Measurements from ENCODE around the gene TMEM107.

The TMEM107 gene

DNA sequence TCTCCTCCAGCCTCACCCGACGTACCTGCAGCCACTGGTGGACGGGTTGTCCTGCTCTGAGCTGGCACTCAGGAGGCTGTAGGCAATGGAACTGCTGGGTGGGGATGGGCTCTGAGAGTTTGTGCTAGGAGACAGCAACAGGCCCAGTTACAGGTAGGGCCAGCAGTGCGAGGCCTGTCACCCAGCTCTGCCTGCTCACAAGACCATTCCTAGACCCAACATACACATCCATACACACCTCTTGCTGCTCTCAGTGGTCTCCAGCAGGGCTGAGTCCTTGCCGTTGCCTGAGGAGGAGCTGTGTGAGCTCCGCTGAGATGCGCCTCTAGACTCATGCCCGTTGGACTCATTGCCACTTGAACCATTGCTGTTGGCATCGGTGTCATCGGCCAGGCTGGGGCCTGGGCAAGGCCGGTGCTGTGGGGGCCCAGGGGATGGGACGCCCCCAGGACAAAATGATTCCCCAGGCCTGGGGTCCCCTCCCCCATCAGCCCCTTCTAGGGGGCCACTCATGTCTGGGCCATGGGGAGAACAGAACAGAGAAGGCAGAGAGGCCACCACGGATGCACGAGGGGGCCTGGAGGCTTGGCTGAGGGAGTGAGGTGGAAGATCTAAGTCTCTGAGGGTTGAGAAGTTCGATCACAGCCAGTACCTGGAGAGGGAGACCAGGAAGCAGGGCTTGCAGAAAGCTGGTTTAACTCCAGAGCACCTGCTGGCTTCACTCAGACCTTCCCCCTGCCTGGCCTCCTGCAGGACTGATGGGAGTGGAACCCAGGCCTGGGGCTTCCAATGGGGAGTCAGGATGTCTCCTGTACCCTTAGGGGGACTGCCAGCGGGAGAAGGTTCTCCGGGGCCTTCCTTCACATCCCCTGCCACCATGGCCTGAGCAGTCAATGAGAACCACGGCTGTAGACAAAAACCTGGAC, 25.7 kb downstream of the TMEM107 start:
- DNase-seq (ENCODE audit: low read depth in 2 of 2), result no peak

DNA sequence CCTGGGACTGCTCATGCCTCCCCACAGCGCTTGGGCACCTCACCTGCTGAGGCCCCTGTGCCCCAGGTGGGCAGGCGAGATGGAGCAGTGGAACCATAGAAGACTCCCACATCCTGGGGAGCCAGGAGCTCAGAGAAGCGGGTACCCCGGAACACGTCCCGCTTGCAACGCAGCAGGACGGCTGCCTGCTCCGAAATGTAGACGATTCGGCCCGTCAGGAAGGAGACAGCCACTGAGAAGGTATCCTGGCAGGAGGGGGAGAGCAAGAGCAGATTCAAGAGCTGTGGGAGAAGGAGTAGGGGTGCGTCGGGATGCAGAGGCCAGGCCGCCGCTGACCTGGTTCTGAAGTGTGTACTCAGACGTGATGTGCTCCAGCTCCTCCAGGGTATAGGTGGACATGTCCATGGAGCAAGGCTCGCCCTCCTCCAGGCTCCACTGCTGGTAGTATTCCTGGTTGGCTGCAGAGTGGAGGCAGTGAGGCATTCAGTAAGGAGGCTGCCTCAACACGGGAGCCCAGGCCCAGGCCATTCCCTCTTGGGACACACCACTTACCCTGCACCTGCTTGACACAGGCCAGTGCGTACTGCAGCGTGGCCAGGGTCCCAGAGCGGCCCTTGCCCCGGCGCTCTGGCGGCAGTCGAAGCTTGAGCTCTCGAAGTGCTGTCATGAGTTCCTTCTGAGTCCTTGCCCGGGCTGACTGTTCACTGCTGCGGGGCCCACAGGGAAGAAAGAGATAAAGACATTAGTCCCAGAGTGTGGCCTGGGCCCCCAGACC, 26.6 kb downstream of the TMEM107 start:
- no peak for DNase-seq (ENCODE audit: low read depth in 2 of 2)

DNA sequence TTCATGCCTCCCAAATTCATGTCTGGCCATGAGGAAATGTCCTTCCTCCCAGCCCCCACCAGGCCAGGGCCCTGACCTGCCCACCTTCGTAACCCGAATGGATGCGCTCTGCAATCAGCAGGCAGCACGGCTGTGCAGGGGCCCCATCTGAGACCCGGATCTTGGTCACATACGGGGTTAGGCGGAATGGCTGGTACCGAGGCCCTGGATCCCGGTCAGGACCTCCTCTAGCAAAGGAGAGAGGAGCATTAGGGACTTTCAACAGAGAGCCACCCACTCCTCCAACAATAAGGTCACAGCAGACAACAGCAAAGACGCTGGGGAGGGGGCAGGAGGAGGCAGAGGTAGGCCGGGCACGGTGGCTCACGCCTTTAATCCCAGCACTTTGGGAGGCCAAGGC, 27.6 kb downstream of the TMEM107 start:
- no peak for DNase-seq (ENCODE audit: low read depth in 2 of 2)

DNA sequence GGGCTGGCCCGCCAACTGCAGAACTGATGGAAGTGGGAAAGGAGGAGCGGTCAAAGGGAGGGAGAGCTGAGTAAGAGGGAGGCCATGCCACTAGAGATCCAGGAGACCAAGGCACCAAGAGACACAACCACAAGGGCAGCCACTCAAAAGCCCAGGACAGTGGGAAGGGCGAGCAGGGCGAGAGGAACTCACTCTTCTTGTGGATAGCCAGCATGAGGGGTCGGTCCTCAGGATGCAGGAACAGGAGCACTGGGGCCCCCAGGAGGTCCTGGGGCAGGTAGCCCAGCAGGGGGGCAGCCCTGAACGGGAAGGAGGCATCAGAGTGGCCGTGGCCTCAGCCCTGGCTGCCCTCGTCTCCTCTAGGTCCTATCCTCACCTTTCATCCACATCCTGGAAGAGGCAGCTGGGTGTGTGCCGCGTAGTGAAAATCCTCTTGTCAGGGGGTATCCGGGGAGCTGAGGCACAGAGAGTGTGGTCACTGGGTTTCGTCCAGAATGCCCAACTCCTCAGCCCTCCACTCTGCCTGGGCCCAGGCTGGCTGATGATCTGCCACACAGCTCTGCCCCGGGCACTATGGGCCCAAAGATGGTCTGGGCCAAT, 28.3 kb downstream of the TMEM107 start:
- DNase-seq (ENCODE audit: low read depth in 2 of 2), result no peak

DNA sequence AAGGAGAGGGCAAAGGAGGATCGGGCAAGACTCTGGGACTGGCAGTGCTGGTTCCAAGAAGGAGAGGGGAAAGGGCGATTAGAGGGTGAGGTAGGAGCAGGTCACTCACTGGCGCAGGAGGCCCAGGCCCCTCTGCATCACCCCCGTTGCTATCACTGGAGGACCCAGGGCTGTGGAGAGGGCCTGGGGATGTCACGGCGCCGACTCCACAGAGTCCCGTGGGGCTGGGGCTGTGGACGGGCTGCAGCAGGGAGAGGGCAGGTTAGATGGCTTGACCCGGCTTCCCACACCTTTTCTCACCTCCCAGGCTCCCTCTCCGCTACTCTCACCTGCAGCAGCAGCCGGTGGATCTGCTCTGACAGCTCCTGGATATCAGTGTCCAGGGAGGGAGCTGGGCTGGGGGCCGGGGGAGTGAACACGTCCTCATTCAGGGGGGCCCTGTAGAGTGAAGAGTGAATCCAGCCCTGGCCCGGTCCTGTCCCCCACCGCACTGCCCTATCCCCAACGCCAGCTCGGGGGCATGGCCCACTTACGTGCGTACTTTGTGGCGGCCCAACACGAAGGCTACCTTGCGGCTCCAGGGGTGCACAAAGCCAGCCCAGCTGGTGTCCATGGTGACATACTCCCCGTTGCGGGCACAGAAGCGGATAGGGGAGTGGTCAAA, 28.9 kb downstream of the TMEM107 start:
- DNase-seq (ENCODE audit: low read depth in 2 of 2), result no peak

DNA sequence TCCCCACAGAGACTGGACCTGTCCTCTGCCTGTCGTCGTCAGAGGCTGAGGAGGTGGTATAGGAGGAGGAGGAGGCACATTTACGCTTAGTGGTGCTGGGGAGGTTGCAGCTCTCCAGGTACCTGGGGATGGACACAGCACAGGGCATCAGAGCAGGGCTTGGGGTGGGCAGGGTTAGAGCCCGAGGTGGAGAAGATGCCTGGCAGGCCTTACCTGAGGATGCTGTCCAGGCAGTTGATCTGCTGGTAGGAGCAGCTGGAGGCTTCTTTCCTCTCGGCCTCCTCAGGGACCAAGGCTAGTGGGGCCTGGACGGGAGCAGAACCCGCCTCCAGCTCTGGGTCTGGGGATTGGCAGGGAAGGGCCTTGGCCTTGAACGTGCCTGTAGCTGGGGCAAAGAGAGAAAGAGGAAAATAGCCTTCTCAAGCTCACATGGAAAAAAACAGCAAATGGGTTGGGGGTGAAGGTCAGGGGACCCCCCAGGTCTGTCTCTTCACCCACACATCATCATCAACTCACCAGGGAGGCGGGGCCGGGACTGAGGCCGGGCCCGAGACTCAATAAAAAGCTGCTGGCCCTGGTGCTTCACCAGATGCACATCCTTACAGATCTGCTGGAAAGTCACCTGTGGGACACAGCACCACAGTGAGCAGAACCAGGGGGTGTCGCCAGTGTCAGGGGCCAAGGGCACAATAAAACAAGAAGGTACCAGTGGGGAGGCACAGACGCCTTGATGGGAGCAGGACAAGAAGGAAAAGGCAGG, 29.6 kb downstream of the TMEM107 start:
- no peak for DNase-seq (ENCODE audit: low read depth in 2 of 2)

DNA sequence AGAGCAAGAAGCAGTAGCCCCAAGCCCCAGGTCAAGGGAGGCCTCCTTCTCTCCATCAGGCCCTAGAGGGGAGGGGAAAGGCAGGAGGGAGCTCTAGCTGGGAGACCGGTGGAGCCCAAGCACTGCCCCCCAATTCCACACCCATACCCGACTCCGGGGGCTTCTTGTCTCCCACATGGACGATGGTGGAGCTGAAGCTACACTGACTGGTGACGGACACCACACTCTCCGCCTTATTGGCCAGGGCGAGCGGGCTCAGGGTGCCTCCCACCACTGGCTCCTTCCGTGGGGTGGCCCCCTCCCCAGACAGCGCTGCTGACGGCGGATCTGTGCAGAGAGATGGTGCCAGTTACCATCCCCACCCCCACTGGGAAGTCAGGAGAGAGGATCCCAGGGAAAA, 30.4 kb downstream of the TMEM107 start:
- DNase-seq (ENCODE audit: low read depth in 2 of 2), result no peak

DNA sequence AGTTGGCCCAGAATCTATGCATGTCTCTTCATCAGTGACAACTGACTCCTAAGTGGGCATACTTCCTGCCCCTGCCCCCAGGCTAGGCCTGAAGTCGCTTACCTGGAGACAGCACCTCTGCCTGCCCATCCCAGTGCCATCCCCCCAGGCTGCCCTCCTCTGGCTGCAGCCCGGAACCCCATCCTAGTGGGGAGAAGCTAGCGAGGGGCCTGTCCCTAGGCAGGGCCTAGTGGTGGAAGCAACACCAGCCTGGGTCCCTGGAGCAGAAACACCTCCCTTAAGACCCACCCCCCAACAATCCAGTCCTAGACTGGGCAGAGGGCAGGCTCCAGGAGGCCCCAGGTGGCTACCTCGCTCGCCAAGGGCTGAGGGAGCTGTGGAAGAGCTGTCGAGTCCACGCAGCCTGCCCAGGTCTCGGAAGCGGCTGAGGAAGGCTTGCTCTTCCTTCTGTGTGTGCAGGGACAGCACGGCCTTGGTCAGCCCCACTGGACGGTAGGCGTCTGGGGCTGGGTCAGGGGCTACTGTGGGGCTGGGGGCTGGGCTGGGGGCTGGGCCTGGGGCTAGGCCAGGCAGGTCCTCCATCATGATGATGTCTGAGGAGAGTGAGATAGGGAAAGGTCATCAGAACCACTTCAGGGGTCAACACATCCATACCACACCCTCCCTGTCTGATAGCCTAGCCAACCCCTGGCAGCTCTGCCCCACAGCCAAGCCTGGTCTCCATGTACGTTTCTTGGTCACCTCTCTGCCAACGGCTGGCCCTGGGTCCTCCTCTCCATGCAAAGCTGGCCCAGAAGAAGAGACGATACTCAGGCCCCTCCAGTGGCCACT, 31.6 kb downstream of the TMEM107 start:
- DNase-seq (ENCODE audit: low read depth in 2 of 2), result no peak

DNA sequence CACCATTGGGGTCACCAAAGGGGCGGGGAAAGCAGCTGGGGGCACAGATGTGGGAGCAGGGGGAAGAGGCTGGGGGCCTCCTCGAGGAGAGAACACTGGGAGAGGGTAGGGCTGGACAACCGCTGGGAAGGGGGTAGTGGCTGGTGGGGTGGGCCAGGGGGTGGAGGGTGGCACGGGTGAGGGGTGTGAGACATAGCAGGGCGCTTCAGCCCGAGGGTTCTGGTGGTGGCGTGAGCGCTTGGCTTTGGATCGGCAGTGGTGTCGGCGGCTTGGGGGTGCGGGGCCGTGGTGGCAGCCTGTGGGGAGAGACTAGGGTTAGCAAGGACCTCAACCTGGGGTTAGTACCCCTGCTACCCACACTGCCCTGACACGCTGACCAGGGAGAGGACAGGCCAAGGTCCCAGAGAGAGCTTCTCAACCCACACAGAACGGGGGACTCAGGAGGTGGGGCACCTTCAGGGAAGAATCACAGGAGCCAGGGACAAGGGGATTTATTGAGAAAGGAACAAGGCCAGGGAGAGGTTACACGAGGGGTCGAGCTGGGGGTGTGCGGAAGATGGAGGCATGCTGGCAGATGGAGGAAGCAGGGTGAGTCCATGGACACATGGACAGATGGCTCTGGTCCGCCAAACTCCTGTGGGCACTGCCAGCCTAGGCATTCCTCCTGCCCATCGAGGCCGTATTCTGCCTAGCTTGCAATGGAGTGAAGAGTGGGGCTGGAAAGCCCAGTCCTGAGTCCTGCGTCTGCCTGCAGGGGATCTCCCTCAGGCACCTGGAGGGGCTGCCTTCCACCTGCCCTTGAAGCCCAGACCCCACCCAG, 32.4 kb downstream of the TMEM107 start:
- no peak for DNase-seq (ENCODE audit: low read depth in 2 of 2)

DNA sequence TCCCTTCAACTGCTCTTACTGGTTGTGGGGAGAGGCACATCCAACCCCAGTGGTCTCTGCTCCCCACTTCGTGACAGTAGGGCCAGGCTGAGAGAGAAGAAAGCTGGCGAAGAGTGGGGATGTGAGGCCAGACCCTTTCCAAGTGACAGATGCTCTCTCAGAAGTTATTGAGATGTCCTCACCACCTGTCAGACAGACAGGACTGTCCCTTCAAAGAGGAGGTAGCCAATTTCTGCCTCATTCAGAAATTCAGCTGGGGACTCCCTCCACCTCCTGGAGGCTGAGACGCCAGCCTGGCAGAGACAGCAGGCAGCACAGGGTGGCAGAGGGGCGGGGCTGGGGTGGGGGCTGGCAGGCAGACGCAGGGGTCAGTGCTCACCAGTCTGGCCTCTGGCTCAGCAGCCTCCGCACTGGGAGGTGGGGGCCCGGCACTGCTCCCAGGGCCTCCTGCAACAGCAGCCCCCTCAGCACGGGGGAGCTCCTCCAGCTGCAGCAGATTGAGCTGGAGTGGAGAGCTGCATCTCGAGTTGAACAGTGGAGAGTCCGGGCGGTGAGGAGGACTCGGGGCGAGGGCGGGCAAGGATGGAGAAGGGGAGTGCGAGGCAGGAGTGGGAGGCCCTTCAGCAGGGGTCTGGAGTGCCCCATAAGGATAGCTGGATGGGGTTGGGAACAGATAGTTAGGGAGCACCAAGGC, 33.1 kb downstream of the TMEM107 start:
- DNase-seq (ENCODE audit: low read depth in 2 of 2), result no peak

DNA sequence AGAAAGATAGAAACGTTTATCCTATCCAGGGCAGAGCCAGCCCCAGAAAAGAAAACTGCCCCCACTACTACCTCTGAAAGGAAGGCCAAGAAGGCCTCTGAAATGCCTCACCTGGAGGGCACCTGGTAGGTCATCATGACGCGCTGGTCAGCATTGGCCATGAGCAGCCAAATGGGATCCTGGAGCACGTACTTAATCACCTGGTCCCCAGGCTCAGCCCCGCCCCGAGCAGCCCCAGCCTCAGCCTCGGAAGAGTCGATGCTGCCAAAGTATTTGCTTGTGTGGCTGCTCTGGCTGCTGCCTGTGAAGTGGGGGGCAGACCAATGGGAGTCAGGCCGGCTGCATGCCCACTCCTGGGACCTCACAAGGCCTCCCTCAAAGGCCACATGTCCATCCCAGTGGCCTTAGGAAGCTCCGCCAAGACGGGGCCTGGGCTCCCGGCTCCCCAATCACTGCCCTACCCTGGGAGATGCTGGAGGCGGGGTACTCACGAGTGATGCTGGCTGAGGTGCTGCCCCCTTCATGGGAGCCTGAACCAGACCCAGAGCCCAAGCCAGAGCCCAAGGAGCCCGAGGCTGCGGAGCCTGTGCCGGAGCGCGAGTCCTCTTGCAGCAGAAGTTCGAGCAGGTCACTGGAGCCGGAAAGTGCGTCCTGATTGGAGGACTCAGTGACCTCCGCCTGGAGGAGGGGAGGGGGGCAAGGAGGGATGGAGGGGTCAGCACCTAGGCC, 33.9 kb downstream of the TMEM107 start:
- no peak for DNase-seq (ENCODE audit: low read depth in 2 of 2)

DNA sequence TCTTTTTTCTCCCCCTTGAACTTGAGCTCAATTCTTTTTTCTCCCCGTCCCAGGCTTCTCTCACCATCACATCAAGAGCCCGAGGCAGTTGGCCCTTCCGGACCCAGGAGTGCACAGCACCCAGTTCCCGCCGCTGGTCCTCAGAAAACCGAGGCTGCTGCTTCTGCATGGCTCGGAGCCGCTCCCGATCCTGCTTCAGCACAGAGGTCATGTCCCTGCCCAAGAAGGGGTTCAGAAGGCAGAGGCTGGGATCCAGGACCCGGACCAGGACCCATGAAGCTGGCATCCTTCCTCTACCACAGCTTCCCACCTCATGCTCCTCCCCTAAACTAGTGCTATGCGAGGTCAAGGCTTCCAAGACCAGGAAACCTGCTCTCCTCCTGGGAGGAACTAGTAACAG, 34.4 kb downstream of the TMEM107 start:
- DNase-seq (ENCODE audit: low read depth in 2 of 2), result no peak

DNA sequence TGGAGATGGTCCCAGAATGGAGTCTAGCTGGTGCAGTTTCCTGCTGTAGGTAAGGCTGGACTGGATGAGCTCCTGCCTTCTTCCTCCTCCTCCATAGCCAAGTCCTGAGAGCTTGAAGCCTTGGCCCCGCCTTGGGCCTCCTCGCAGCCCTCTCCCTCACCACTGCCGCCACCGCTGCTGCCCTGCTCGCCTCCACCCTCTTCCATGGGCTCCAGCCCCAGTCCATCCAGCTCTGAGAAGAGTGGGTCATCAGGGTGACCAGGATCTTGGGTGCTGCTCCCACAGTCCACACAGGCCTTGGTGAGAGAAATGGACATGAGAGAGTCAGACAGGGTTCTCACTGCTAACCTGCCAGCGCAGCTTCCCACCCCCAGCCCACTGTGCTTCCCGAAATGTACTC, 35.1 kb downstream of the TMEM107 start:
- DNase-seq (ENCODE audit: low read depth in 2 of 2), result no peak

DNA sequence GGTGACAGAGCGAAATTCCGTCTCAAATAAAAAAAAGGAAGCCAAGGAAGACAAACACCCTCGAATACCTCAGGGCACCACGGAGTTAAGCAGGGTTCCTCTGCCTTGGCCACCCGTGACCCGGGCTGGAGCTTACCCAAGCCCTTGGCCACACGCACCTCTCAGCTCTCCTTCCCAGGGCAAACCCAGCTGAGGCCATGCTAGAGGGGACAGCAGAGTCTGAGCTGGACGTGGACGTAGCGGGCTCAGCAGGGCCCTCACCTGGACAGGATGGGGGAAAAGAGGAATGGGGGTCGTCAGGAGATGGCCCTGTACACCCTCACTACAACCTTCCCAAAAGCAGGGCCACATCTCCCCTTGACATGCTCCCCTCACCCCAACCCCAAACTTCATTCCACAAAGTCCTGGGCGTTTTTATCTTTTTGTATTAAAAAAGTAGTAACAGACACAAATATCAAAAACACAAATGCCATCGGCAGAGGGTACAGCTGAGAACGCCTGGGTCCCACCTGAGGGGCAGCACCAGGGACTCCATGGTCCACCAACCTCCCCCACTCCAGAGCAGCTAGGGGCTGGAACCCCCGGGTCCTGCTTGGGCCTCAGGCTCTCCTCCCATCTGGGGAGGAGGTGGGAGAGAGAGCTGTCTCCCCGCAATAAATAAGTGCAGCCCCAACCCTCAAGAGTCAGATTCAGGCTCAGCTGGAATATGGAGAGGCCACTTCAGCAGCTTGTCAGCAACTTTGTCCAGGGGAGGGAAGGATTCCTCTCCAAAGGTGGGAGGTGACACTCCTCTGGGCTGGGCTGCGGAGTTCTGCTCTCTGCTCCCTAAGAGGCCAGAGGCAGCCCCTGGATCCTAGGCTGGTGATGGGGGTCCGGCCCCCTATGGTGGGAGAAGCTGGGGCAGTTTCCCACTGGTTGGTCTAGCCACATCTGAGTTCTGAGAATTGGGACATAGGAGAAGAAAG, 35.8 kb downstream of the TMEM107 start:
- no peak for DNase-seq (ENCODE audit: low read depth in 2 of 2)

DNA sequence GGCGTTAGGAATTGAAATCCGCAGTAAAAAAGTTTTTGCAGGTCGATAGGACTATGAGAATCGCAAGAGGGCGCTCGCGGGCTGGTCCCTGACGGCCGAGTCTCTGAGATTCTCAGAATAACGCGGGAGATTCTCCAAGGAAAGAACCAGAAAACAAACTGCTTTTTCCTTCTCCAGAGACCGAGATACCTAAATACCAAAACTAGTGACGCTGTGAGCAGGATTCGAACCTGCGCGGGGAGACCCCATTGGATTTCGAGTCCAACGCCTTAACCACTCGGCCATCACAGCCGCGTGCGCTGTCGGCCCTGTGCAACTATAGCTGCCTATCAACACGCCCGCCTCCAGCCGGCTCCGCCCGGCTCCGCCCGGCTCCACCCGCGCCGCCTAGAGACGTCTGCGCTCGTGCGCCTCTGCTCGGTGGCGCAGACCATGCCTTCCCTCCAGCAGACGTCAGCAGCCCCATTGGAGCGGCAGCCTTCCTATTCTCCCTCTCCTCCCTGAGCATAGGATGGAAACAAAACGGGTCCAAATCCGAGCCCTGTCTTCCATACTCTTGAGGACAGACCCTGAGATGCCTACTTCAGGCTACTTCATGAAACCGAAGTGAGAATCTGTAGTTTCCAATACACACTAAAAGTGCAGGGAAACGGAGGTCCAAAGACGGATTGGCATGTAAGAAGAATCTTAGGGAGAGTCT, 37.4 kb downstream of the TMEM107 start:
- peak; percentile 93 to 99 for DNase-seq (ENCODE audit: low read depth in 2 of 2)

DNA sequence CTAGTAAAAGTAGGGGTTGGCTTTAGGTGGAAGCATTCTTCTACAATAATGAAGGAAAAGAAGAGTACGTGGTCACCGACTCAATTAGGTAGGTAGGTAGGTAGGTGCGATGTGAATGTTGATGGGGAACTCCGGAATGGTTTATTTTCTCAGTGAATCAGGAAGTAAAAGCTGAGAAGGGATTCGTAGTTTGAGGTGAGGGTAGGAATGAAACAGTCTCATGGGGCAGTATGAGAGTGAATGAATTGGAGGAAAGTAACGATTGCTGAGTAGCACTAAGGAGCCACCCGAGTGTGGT, 37.9 kb downstream of the TMEM107 start:
- no peak for DNase-seq (ENCODE audit: low read depth in 2 of 2)
